Body of pancreas (tissue), 4 donors: ENCODE measurements around the gene DSE. TPM values are rescaled to one million over a fixed set of nuclear protein-coding genes. Genes with fewer than 3 reads are reported as not detected.
A peak's percentile ranks its signal among the peaks of the same experiment; 100 is the strongest.

Experiments
- ATAC-seq: fragments of 150-250 bp; one replicate; pipeline ENCODE4 v1.9.1; 2016
- DNase-seq, 4 donors: peaks; one replicate each; pipeline ENCODE4 v3.0.0-alpha.2; 2019
- H3K27ac ChIP-seq, 4 donors: fragments of 200-600 bp; sonication (generic); 1 replicate in 3 of 4; 2 replicates in 1 of 4; pipeline versions ENCODE4 v1.5.1 to v1.6.1; 2016 to 2019; ENCODE audit warnings: mild to moderate bottlenecking in 1 of 4, mixed read lengths in 1 of 4, moderate library complexity in 1 of 4
- H3K27me3 ChIP-seq, 2 donors: fragments of 200-600 bp; sonication (generic); one replicate each; pipeline ENCODE4 v1.6.0; 2016; ENCODE audit warnings: mild to moderate bottlenecking in 1 of 2
- H3K36me3 ChIP-seq, 2 donors: fragments of 200-600 bp; sonication (generic); replicated peaks in 1 of 2; 2 replicates each; pipeline ENCODE4 v1.5.1; 2016; ENCODE audit warnings: low read depth in 2 of 2; ENCODE audit not compliant: insufficient read depth in 1 of 2
- H3K4me1 ChIP-seq: fragments of 200-600 bp; sonication (generic); one replicate; pipeline ENCODE4 v1.6.0; 2016
- H3K4me3 ChIP-seq, 2 donors: fragments of 200-600 bp; sonication (generic); 1 replicate in 1 of 2; 2 replicates in 1 of 2; pipeline ENCODE4 v1.5.1; 2016 to 2019
- H3K9me3 ChIP-seq, 3 donors: fragments of 200-600 bp; sonication (generic); 1 replicate in 2 of 3; 2 replicates in 1 of 3; pipeline ENCODE4 v1.5.1; 2016
- CTCF ChIP-seq, 7 experiments: fragments of 450-650 bp in 4 of 7; fragments of 200-600 bp in 3 of 7; sonication (generic) in 3 of 7; IDR thresholded peaks; one replicate each; pipeline ENCODE4 v1.5.1; 2016 to 2019; ENCODE audit warnings: antibody characterized with exemption in 7 of 7
- POLR2A ChIP-seq, 3 donors: fragments of 450-650 bp; IDR thresholded peaks; one replicate each; pipeline ENCODE4 v1.6.1; 2016; ENCODE audit warnings: antibody characterized with exemption in 3 of 3, mild to moderate bottlenecking in 2 of 3
- WGBS, 2 donors: methylation state at CpG; one replicate each; pipeline ENCODE4 v1.1.5; 2017; 5-methylcytosine and 5-hydroxymethylcytosine counted together
- intact Hi-C: fragments of 100-400 bp; cut with DNase I; formaldehyde crosslinking; loops from one replicate; pipeline ENCODE4 v1.15.1; 2023
- total RNA-seq, 2 donors: library from RNA; depleted of rRNA; stranded (reverse); fragments of >200 nt; gene quantifications; one replicate each; pipeline ENCODE4 v1.1.0, GENCODE V29; 2016

DSE gene
- total RNA-seq, 2 donors from 2014 or later = 8.6 to 14.0 TPM

GRCh38 chr6:116438590-116439448 lies 68.1 kb downstream of the DSE start:
- H3K4me3 ChIP-seq = no peak overlapping the region
- H3K27ac ChIP-seq = no peak overlapping the region
- no peaks in the 10 kb centered on the region for H3K27me3 ChIP-seq
- no peak for TF ChIP-seq CTCF (IDR thresholded peaks at IDR 0.05)
- no peak for TF ChIP-seq POLR2A (IDR thresholded peaks at IDR 0.05)
- 62 to 64% methylated on average over 6 of the region's 6 CpGs for WGBS, 2 donors
- H3K4me1 ChIP-seq = no peaks in the 10 kb centered on the region
- intact Hi-C loops = no loop called here
- no peaks in the 10 kb centered on the region for H3K9me3 ChIP-seq
- DNase-seq (no peak), ATAC-seq (no peak)
- no peaks in the 10 kb centered on the region for H3K36me3 ChIP-seq

GRCh38 chr6:116439522-116440051 lies 68.8 kb downstream of the DSE start:
- Histone ChIP-seq H3K27me3 (no peaks in the 10 kb centered on the region), H3K27ac (no peak overlapping the region), H3K9me3 (no peaks in the 10 kb centered on the region), H3K36me3 (no peaks in the 10 kb centered on the region), H3K4me3 (no peak overlapping the region), H3K4me1 (no peaks in the 10 kb centered on the region)
- TF ChIP-seq CTCF (IDR thresholded peaks at IDR 0.05) = no peak
- TF ChIP-seq POLR2A (IDR thresholded peaks at IDR 0.05) = no peak
- intact Hi-C loops = no loop called here
- ATAC-seq (no peak), DNase-seq (no peak)
- 29 to 41% methylated on average over 1 of the region's 1 CpG for WGBS, 2 donors

- H3K27ac ChIP-seq = no peak overlapping the region
- 75 to 86% methylated on average over 2 of the region's 2 CpGs for WGBS, 2 donors
- H3K4me1 ChIP-seq = no peaks in the 10 kb centered on the region
- TF ChIP-seq CTCF (IDR thresholded peaks at IDR 0.05) (no peak), POLR2A (IDR thresholded peaks at IDR 0.05) (no peak)
- no peaks in the 10 kb centered on the region for H3K36me3 ChIP-seq
- H3K4me3 ChIP-seq = no peak overlapping the region
- no peaks in the 10 kb centered on the region for H3K9me3 ChIP-seq
- ATAC-seq (no peak), DNase-seq (no peak)
- intact Hi-C loops = no loop called here
- no peaks in the 10 kb centered on the region for H3K27me3 ChIP-seq
Observed at GRCh38 chr6:116443105-116443504, 72.4 kb downstream of the DSE start.

- no peak overlapping the region for H3K4me3 ChIP-seq
- TF ChIP-seq POLR2A (IDR thresholded peaks at IDR 0.05) (no peak), CTCF (IDR thresholded peaks at IDR 0.05) (peak in 5 of 7 experiments; percentile 22 to 53 (median 38))
- no peak overlapping the region for H3K27ac ChIP-seq
- H3K4me1 ChIP-seq = no peaks in the 10 kb centered on the region
- H3K9me3 ChIP-seq = no peaks in the 10 kb centered on the region
- H3K36me3 ChIP-seq = no peaks in the 10 kb centered on the region
- DNase-seq (no peak), ATAC-seq (peak; percentile 71)
- intact Hi-C loops = no loop called here
- no peaks in the 10 kb centered on the region for H3K27me3 ChIP-seq
- 4 to 9% methylated on average over 3 of the region's 3 CpGs for WGBS, 2 donors
Observed at GRCh38 chr6:116444092-116444491, 73.3 kb downstream of the DSE start.
